Kidney glomerular epithelial cell (primary cell): ENCODE results near the gene STK10.

Experiments
- DNase-seq: peaks from one replicate; lab custom pipeline; 2025; lab: John Stamatoyannopoulos, UW

The STK10 gene

DNA sequence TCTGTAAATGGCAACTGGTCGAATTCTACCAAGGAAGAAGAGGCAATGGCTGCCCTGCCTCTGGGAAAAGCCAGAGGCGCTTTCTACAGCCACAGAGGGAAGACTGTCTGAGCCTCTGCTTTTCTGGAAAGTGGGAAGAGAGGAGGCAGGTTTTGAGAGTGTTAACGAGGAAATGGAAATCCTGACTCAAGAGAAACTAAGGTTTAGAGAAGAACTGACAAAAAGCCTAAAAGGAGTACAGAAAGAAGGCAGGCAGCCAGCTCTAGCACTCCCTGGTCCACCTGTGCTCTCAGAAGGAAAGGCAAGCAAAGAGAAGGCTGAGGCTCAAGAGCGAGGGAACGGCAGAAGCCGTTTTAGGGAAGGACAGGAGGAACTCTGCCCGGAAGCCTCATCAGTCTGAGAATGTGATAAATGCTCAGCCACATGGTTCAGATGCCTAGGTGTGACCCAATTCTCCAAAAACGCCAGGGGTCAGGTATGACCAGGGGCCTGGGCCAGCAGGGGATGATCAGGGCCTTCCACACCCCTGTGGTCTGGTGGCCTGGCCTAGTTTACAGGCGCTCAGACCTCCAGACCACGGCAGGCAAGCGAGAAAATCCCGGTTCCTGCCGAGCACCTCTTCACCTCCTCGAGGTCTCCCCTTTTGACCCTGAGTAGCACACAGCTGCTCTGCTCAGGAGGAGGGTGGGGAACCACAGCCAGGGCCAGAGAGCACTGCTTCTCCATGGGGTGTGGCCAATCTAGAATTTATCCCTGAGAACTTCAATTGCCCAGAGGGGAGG lies 101.6 kb downstream of the STK10 start:
- no peak for DNase-seq

DNA sequence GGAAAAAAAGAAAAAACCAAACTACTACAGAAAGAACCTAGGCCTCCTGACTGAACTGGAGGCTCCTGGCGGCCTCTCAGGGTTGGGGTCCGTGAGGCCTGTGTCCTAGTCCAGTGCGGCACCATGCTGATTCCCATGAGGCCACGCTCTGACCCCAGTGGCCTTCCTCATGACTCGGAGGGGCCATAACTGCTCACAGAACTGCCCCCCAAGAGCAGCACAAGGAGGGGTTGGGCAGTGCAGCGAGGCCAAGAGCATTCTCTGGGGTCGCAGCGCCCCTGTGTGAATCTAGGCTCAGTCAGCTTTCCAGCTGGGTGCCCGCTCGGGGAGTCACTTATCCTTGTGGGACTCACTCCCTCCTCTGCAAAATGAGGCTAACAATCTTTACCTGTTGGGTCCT lies 102.3 kb downstream of the STK10 start:
- DNase-seq = no peak

DNA sequence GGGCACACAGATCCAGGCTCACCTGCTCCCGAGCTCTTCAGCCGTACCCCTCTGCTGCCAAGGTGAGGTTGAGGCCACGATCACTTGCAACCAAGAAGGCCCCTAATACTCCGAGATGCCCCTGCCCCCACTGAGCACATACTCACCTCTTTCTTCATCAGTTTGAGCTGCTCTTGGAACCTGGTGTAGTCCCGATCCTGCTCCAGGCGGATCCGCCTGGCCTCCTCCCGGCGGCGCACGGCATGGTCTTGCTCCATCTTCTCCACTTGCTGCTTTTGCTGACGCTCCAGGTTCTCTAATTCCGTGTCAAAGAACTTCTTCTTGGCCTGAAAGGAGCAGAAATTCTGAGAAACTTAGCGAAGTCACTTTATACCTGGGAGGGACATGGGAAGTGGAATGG lies 105.8 kb downstream of the STK10 start:
- no peak for DNase-seq

DNA sequence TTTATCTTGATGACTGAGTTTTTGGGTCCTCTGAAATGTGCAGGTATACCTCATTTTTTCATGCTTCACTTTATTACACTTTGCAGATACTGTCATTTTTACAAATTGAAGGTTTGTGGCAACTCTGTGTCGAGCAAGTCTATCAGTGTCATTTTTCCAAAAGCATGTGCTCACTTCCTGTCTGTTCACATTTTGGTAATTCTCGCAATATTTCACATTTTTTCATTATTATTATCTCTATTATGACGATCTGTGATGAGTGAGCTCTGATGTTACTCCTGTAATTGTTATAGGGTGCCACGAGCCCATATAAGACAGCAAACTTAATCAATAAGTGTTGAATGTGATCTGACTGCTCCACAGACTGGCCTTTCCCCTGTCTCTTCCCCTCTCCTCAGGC lies 108.1 kb downstream of the STK10 start:
- no peak for DNase-seq

DNA sequence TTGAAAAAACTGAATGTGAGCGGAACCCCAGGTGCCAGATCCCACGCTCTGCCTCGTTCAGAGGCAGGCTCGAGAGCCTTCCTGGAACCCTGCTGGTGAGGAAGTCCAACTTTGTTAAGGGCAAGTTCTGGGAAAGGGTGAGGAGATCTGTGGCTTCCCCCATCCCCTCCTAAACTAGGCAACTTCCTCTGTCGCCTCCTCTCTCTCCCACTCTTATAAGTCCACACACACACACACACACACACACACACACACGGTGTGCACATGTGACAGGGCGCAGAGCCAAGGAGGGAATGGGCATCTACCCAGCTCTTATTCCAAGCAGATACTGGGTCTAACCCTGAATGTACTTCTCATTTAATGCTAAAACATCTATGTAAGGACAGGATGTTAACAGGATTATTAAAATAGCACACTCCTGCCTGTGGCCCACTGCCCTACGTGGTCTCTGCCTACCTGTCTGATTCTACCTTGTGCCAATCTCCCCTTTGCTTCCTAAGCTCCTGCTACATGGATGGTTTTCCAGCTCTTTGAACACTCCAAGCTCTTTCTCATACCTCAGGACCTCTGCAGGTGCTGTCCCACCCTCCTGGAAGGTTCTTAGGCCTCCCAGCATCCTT lies 109.2 kb downstream of the STK10 start:
- no peak for DNase-seq

DNA sequence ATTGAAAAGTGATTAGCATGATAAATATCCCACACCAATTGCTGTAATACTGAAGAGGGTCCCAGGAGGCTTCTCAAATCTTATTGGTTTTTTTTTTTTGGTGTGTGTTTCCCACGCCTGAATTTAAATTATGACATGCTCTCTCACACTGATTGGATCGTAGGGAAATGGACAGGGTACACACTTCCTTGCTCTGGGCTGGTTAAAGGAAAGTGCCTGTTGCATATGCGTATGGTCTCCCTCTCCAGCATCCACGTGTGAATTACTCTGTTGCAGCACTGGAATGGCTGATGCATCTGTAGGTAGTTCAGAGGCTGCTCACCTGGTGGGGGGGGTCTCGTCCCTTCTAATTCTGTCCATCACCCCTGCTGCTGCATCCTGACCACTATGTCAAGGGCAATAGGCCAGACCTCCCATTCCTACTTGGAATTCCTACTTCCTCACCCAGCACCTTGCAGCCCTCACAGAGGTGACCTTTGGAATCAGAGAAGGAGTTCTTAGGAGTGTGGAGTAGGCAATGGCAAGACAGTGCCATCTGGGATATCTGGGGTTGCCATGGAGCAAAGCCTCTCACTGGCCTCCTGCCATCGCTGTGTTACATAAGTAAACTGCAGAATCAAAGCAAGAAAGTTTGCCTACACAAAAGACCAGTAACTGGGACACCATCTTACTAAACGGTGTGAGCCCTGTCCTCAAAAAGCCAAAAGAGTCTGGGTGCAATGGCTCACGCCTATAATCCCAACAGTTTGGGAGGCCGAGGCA lies 110.2 kb downstream of the STK10 start:
- no peak for DNase-seq

DNA sequence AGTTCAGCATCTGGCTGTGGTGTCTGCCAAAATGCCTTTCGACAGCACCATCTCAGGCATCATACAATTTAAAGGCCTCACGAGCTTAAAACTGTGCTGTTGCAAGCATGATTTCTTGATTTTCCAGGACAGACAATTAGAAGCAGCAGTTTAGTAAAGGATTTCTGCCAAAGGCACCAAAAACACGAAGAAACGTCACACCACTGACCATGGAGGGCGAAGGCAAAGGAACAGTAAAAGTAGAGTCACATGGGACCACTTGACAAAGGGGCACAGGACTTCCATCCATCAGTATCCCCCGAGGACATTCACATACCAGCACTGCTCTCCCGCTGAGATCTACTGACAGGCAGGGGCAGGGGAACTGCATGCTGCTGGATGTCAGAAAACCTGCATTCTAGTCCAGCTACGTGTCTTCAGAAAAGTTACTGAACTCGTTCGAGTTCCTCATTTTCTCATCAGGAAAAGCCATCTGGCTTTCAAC lies 111.2 kb downstream of the STK10 start:
- DNase-seq = no peak

DNA sequence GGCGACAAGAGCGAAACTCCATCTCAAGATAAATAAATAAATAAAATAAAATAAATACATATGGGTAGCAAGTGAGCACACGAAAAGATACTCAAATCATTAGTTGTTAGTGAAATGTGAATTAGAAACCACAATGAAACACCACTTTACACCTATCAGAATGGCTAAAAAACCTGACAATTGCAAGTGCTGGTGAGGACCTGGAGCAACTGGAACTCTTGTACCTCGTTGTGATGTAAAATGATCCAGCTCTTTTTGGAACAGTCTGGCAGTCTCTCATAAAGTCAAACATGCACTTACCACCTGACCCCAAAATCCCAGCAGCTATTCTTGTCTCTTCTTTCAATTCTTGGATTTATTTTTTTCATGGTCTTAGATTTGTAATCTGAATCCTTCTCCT lies 112.4 kb downstream of the STK10 start:
- no peak for DNase-seq

DNA sequence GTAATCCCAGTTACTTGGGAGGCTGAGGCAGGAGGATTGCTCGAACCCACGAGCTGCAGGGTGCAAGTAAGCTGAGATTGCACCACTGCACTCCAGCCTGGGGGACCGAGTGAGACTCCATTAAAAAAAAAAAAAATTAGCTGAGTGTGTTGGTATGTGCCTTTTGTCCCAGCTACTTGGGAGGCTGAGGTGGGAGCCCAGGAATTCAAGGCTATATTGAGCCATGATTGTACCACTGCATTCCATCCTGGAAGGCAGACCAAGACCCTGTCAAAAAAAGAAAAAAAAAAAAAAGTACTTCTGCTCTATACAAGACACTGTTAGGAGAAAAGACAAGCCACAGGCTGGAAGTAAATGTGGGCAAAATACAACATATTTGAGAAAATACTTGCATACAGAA lies 113.1 kb downstream of the STK10 start:
- no peak for DNase-seq

DNA sequence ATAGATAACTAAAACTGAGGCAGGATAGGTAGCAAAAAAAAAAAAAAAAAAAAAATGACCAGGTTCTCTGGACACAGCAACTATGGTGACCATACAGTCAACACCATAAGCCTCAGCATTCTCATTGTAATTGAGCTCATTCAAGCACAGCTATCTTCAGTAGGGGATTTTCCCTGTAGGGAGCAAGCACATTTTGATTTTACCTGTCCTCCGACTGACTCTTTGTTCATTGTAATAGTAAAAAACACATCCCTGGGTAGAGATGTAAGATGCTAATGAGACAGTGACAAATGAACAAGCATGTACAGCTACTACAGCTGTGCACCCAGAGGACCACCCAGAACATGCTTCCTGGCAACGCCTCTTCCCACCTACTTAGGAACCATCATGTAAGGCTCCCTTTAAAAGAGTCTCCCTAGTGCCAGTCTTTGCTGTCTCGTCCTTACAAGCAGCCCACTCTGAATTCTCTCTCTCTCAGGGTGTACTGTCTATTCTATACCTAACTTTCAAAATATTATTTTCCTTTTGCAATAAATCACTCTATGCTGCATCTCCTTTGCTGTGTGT lies 116.6 kb downstream of the STK10 start:
- no peak for DNase-seq

DNA sequence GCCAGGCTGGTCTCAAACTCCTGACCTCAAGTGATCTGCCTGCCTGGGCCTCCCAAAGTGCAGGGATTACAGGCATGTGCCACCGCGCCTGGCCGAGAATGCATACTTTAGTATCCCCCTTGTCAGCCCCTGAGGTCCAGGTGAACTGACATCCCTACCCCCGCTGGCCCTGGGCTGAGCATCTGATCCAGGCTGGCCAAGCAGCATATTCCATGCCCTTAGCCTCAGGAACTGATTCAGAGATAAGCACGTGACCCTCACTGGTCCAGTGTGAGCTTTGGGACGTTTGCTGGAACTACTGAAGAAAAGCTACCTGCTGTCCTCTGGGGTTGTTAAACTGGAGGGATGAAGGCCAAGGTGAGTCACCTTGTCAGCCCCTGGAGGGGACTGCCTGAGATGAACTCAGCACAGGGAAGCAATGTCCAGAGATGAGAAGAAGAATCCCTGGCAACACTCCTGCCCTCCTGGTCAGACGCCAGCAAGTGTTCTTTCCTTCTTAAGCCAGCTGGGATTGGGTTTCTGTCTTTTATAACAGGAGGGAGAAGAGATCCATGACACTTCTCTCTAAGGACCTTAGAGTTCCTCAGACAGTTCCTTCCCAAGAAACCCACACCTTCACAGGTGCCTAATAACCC lies 122.5 kb downstream of the STK10 start:
- no peak for DNase-seq

DNA sequence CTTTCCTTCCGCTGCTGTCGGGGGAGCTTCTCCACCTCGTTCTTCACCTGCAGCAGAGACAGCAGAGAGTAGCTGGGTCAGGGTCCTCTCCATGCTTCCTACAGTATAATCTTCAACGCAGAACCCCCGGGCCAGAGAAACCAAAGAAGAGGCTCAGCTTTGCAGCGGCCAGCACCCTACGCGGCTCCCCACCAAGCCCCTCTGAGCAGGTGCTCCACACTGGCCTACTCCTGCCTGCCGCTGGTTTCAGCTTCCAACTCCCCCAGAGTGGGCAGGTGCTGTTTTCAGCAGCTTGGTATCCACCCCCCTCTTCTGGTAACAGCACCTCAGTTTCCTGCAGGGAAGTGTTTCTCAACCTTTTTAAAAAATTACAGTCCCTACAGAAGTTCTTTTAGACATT lies 123.3 kb downstream of the STK10 start:
- no peak for DNase-seq

DNA sequence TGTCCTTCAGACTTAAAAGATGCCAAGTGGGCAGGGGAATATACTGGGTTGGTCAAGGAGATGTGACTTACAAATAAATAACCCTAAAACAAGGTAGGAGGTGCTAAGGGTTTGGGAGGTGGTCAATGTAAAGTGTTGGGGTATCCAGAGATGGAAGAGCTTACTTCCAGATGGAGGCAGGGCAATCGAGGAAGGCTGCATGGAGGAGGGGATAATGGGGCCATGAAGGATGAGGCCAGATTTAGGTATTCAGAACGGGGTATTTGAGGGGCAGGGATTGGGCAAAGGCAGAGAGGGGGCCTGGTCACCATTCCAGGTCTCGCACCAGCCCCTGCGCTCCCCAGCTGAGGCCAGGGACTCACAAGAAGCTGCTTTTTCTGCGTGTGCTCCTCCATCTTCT lies 123.7 kb downstream of the STK10 start:
- DNase-seq = no peak

DNA sequence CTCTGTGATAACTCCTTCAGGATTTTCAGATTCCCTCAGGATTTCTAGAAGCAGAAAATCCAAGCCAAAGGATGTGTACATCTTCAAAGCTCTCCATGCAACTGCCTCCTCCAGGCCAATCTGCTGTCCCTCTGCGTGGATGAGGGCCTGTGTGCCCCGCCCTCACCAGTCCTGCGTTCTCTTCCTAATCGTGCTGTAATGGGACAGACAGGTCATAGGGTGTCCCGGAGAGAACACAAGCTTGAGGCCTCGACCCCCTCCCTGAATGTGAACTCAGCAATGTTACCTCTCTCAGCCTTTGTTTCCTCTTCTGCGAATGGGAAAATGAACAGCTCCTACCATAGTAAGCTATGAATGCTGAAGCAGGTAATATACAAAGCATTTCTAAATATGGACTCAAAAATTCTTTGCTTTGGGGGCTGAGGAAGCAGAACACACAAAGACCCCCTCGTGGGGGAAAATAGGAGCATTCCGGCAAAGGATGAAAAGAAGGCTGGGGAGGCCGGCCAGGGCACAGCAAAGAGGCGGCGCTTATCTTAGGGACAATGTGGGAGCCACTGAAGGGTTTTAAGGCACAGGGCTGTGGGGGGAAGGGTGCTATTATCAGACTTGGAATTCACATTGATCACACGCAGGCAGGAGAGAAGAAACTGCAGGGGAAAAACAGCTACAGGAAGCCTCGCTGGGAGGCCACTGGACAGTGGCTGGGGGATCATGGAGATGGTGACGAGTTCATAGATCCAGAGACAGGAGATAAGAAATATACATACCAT lies 124.4 kb downstream of the STK10 start:
- no peak for DNase-seq

DNA sequence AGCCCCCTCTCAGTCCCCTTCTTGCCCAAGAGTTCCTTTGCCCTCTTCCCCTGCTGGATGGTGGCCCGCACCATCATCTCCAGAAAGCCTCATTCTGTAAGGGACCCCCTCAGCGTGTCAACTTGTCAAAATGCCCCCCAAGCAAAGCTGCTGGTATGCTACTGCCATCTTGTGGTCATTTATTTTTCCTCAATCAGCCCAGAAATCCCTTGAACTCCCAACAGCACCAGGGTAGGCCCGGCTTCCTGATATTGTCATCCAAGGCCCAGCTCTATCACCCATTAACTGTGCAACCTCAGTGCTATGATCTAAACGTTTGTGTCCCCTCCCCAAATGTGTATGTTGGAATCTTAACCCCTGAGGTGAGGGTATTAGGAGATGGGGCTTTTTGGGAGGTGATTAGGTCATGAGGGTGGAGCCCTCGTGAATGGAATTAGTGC lies 128.3 kb downstream of the STK10 start:
- no peak for DNase-seq

DNA sequence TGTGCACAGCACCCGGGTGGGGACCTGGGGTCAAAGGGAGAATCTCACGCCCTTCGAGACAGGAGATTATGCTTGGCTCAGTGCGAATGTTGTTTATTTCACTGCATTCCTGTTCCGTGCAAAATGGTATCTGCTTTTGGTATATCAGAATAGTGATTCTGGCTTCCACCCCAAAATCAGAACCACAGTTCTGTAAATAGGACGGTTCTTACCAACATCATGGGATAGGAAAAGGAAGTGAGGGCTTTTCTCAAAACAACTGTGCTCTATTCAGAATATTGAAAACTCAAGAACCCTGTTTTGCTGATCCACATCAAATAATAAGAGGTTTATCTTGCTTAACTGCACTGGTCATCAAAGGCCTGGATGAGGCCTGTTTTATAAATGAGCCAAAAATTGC lies 129.9 kb downstream of the STK10 start:
- DNase-seq = no peak

DNA sequence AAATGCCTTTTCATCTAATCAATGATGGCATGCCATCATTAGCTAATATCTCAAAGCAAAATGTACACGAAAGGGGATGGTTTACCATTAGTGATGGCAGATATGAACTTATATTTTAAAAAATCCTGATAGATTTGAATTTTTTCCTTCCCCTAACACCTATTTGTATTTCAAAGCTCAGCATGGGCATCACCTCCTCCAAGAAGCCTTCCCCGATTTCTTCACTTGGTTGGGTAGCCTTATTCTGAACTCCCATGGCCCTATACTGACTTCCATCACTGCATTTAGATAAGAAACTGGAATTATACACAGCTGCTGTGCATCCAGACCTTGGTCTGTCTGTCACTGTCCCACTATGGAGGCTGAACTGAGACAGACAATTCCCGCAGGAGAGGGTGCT lies 132.0 kb downstream of the STK10 start:
- DNase-seq = no peak

DNA sequence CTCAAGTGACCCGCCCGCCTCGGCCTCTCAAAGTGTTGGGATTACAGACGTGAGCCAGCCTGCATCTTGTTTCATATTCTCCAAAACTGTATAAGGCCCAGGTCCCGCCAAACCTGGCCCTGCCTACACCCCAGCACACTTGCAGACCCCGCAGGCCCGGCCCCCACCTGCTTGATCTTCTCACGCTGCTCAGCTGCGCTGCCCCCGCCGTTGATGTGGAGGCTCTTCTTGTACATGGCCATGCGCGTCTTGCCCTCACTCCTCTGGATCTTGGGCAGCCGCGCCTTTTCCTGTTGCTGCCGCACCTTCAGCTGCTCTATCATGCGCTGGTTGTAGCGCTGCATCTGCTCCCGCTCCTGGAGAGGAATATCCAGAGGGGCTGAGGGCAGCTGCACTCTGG lies 132.6 kb downstream of the STK10 start:
- no peak for DNase-seq

DNA sequence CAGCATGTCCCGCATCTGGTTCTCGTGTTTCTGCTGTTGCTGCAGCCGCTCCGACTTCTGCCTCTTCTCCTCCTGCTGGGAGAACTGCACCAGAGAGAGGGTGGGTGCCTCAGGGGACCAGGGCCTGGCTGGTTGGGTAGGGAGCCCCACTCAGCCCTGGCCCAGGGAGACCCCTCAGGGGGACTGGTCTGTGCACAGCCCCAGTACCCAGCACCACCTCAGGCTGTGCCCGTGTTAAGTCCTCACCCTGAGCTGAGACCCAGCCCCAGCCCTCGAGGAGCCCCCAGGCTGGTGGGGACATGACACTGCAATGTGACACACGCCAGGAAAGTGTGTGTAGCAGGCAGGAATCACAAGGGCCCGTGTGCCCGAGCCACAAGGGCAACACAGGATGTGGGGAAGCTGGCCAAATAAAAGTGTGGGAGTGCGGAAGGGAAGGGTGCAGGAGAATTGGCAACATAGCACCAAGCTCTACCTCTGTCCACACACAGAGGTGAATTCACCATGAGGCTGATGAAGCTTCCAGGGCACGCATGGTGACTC lies 133.3 kb downstream of the STK10 start:
- no peak for DNase-seq

DNA sequence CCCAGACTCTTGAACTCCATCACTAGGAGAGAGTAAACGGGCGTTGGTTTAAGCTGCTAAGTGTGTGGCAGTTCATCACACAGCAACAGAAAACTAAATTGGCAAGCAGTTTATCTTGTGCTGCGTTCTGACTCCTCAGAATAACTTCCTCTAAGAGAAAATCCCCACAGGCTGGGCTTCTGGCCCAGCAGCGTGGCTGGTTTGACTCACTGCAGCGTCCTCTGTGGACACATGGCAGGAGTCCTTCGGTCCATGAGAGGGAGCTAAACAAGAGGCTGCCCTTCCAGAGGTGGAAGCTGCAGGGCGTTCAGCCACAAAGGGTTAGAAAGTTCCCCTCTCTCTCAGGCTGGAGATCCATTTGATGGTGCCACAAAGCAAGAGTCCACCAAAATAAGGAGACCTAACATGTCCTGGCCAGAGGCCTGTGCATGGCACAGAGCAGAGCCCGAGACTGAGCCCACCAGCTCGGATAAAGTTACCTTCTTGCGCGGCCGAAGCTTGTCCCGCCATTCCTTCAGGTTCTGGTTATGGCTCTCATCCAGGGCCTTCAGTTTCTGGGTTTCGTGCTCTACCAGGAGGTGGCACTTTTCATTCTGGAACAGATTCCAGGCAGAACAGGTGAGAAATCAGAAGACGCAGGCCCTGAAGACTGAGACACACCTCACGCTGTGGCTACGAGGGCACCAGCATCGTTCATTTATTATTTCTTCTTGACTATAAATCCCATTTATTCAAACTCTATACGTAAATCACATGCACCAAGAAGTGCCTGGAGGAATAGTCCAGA lies 135.4 kb downstream of the STK10 start:
- DNase-seq = peak; percentile 17
